Measurements from ENCODE around the gene GLIPR1L1.

GRCh38 chr12:75364919-75365318, 30.4 kb downstream of the GLIPR1L1 start:
- TF ChIP-seq SUZ12 (IDR thresholded peaks at IDR 0.05) = no peak
- no peak for TF ChIP-seq SP1 (IDR thresholded peaks at IDR 0.05)
